K562 (cell line): ENCODE measurements around the gene FAM24B. TPM values are rescaled to one million over a fixed set of nuclear protein-coding genes. Genes with fewer than 3 reads are reported as not detected.

Source experiments
- ATAC-seq: fragments of 200-7000 bp; cut with Tn5 transposase; 3 replicates; pipeline ENCODE4 v1.9.1; 2020; ENCODE audit warnings: moderate library complexity
- BruUV-seq: library from RNA; stranded (reverse); fragments of 400-500 nt; replicated peaks from 2 replicates; lab custom pipeline; 2021; lab: Mats Ljungman, UMichigan
- CTCF ChIA-PET: fragments of 300-600 bp; formaldehyde crosslinking; extraction: SDS; loops from one replicate; lab custom pipeline; 2021; ENCODE audit warnings: low intra/inter-chr PET ratio; lab: Yijun Ruan, JAX
- POLR2A ChIA-PET: fragments of 300-600, 350-650 bp; sonication (Branson Sonifier 250); formaldehyde crosslinking; extraction: SDS; loops from one replicate; lab custom pipeline; 2021; ENCODE audit warnings: antibody characterized with exemption, inconsistent platforms; lab: Yijun Ruan, JAX
- DNase-seq, 4 experiments: peaks; one replicate each; pipeline versions ENCODE4 v3.0.0 to v3.0.0-alpha.2; 2011 to 2018; ENCODE audit warnings: low spot score in 3 of 4, mixed read lengths in 3 of 4; ENCODE audit errors: extremely low read depth in 1 of 4
- FAIRE-seq: peaks from 2 replicates; lab custom pipeline; 2011; peaks lifted over from hg19 to GRCh38; lab: Jason Lieb, UNC
- H2AFZ ChIP-seq: 2 replicates; pipeline ENCODE4 v1.6.0; 2011; ENCODE audit warnings: low read depth, low read length, control low read depth, inconsistent platforms
- H3K27ac ChIP-seq: fragments of 200-600 bp; 3 replicates; pipeline ENCODE4 v1.8.0; 2011; ENCODE audit warnings: low read depth, mild to moderate bottlenecking, control low read depth, inconsistent platforms, low read length, moderate library complexity, mixed read lengths; ENCODE audit errors: extremely low read depth
- H3K27me3 ChIP-seq, 2 experiments: fragments of 300-600 bp in 1 of 2; 2 replicates in 1 of 2; 3 replicates in 1 of 2; pipeline versions ENCODE4 v1.6.0 to v1.8.0; 2011; ENCODE audit warnings: inconsistent platforms in 2 of 2, low read length in 2 of 2, mild to moderate bottlenecking in 1 of 2, mixed read lengths in 1 of 2, moderate library complexity in 1 of 2; ENCODE audit not compliant: control insufficient read depth in 2 of 2, insufficient read depth in 2 of 2
- H3K36me3 ChIP-seq: fragments of 300-600 bp; 3 replicates; pipeline ENCODE4 v1.8.0; 2011; ENCODE audit warnings: mild to moderate bottlenecking, low read length, inconsistent platforms; ENCODE audit not compliant: control insufficient read depth, insufficient read depth
- H3K4me1 ChIP-seq, 2 experiments: fragments of 200-600 bp in 1 of 2; replicated peaks in 1 of 2; 2 replicates in 1 of 2; 3 replicates in 1 of 2; pipeline versions ENCODE4 v1.5.1 to v1.8.0; 2011; ENCODE audit warnings: inconsistent platforms in 2 of 2, low read length in 2 of 2, mild to moderate bottlenecking in 1 of 2, mixed read lengths in 1 of 2, moderate library complexity in 1 of 2; ENCODE audit not compliant: control insufficient read depth in 2 of 2, insufficient read depth in 2 of 2
- H3K4me2 ChIP-seq: 2 replicates; pipeline ENCODE4 v1.6.1; 2011; ENCODE audit warnings: low read length, control low read depth, inconsistent platforms, mixed read lengths; ENCODE audit not compliant: insufficient read depth
- H3K4me3 ChIP-seq: fragments of 200-600 bp; sonication (generic), shearing (Covaris generic); 2 replicates; pipeline ENCODE4 v1.5.1; 2016; ENCODE audit warnings: control low read depth, inconsistent platforms
- H3K79me2 ChIP-seq: fragments of 200-600 bp; 3 replicates; pipeline ENCODE4 v1.8.0; 2011; ENCODE audit warnings: low read length, inconsistent platforms; ENCODE audit not compliant: control insufficient read depth, insufficient read depth
- H3K9ac ChIP-seq, 2 experiments: 2 replicates each; pipeline versions ENCODE4 v1.6.0 to v1.6.1; 2011; ENCODE audit warnings: low read depth in 2 of 2, low read length in 2 of 2, control low read depth in 1 of 2, inconsistent platforms in 1 of 2, mild to moderate bottlenecking in 1 of 2, mixed read lengths in 1 of 2; ENCODE audit not compliant: insufficient read depth in 1 of 2
- H3K9me1 ChIP-seq: one replicate; pipeline ENCODE4 v1.6.0; 2011; ENCODE audit warnings: inconsistent platforms, mild to moderate bottlenecking, low read length, moderate library complexity; ENCODE audit not compliant: control insufficient read depth, insufficient read depth
- H3K9me3 ChIP-seq: replicated peaks from 2 replicates; pipeline ENCODE4 v1.5.1; 2011; ENCODE audit warnings: low read depth, low read length, inconsistent platforms; ENCODE audit not compliant: control insufficient read depth, insufficient read depth
- H4K20me1 ChIP-seq: replicated peaks from 2 replicates; pipeline ENCODE4 v1.6.1; 2011; ENCODE audit warnings: low read length, inconsistent platforms, mixed read lengths; ENCODE audit not compliant: control insufficient read depth, insufficient read depth
- ARID2 ChIP-seq: fragments of 450-650 bp; IDR thresholded peaks from 2 replicates; pipeline ENCODE4 v1.6.1; 2017; ENCODE audit warnings: antibody characterized with exemption, mild to moderate bottlenecking
- ESRRB ChIP-seq: fragments of 250-450 bp; sonication (Bioruptor Pico); IDR thresholded peaks from 2 replicates; pipeline ENCODE4 v1.5.0; 2020; ENCODE audit warnings: mild to moderate bottlenecking, moderate library complexity, borderline replicate concordance
- ETV1 ChIP-seq: fragments of 450-650 bp; conservative IDR thresholded peaks from 2 replicates; pipeline ENCODE4 v1.6.1; 2016; ENCODE audit warnings: missing genetic modification characterization, control low read depth, low read depth, missing compliant biosample characterization
- IRF2 ChIP-seq: sonication (generic); formaldehyde crosslinking; IDR thresholded peaks from 2 replicates; pipeline ENCODE4 v1.8.1; 2022; ENCODE audit warnings: mild to moderate bottlenecking, missing genetic modification reagents
- MBD2 ChIP-seq: sonication (generic); IDR thresholded peaks from 2 replicates; pipeline ENCODE4 v1.6.1; 2016; ENCODE audit warnings: low read depth, borderline replicate concordance
- MEF2A ChIP-seq: IDR thresholded peaks from 2 replicates; pipeline ENCODE4 v1.6.1; 2011; ENCODE audit warnings: low read depth, mild to moderate bottlenecking, low read length, moderate library complexity; ENCODE audit not compliant: control insufficient read depth
- PHF8 ChIP-seq: fragments of 200-600 bp; sonication (generic); IDR thresholded peaks from 2 replicates; pipeline ENCODE4 v1.6.1; 2012; ENCODE audit warnings: mixed run types, mild to moderate bottlenecking, inconsistent platforms, low read length, moderate library complexity, borderline replicate concordance
- PML ChIP-seq: IDR thresholded peaks from 2 replicates; pipeline ENCODE4 v1.6.1; 2012; ENCODE audit warnings: low read length, inconsistent platforms
- PRPF4 ChIP-seq: fragments of 200-400 bp; formaldehyde crosslinking; IDR thresholded peaks from one replicate; pipeline ENCODE4 v1.6.1; 2017; ENCODE audit warnings: low read length, low read depth, mild to moderate bottlenecking; ENCODE audit not compliant: insufficient read depth, poor library complexity, severe bottlenecking
- PTBP1 ChIP-seq: fragments of 200-400 bp; formaldehyde crosslinking; IDR thresholded peaks from 2 replicates; pipeline ENCODE4 v1.6.1; 2017; ENCODE audit warnings: low read depth, low read length
- RBM17 ChIP-seq: fragments of 200-400 bp; formaldehyde crosslinking; IDR thresholded peaks from 2 replicates; pipeline ENCODE4 v1.6.1; 2017; ENCODE audit warnings: low read depth, mild to moderate bottlenecking, low read length, borderline replicate concordance
- XRCC4 ChIP-seq: IDR thresholded peaks from one replicate; pipeline ENCODE4 v1.6.1; 2011; ENCODE audit not compliant: insufficient read depth, insufficient read length; ENCODE audit errors: extremely low read depth
- ZNF431 ChIP-seq: sonication (generic); formaldehyde crosslinking; IDR thresholded peaks from 2 replicates; pipeline ENCODE4 v1.8.0; 2022; ENCODE audit warnings: mild to moderate bottlenecking, missing genetic modification reagents
- ZNF507 ChIP-seq: conservative IDR thresholded peaks from 2 replicates; pipeline ENCODE4 v1.6.1; 2017; ENCODE audit warnings: missing genetic modification characterization, missing compliant biosample characterization
- ZNF511 ChIP-seq: sonication (generic); formaldehyde crosslinking; IDR thresholded peaks from 2 replicates; pipeline ENCODE4 v1.8.0; 2022; ENCODE audit warnings: mild to moderate bottlenecking, missing genetic modification reagents
- WGBS: fragments of 100-300 bp; shearing (Covaris generic); methylation state at CpG from one replicate; pipeline ENCODE4 v1.1.6; 2016; ENCODE audit warnings: low coverage, mixed read lengths; ENCODE audit not compliant: insufficient coverage; ENCODE audit errors: missing lambda C conversion rate; 5-methylcytosine and 5-hydroxymethylcytosine counted together
- in situ Hi-C: fragments of 300-500 bp; cut with MboI; formaldehyde crosslinking; loops from 4 replicates; pipeline ENCODE4 v1.15.0; 2018; ENCODE audit warnings: inconsistent platforms, mixed read lengths
- intact Hi-C: fragments of 100-400 bp; cut with micrococcal nuclease; formaldehyde crosslinking; loops from 2 replicates; pipeline ENCODE4 v1.14.2; 2022
- polyA plus RNA-seq, 8 experiments: library from polyadenylated mRNA; depleted of rRNA in 4 of 8; stranded (reverse) in 5 of 8; unstranded in 3 of 8; fragments of >200 nt; fragmentation: Nextera tagmentation in 2 of 8; fragmentation: Illumina TruSeq in 1 of 8; extraction: Ambion mirVana in 2 of 8; extraction: Trizol in 1 of 8; gene quantifications; 2 replicates each; pipeline versions ENCODE4 v1.2.1 to v1.2.3, GENCODE V29; 2011 to 2014; ENCODE audit warnings: inconsistent platforms in 1 of 8, missing spikeins in 1 of 8
- total RNA-seq, 7 experiments: library from RNA; depleted of rRNA in 6 of 7; stranded (reverse); fragments of >200 nt in 6 of 7; fragmentation: Illumina TruSeq in 2 of 7; extraction: Trizol in 2 of 7; gene quantifications; 2 replicates each; pipeline versions ENCODE4 v1.2.1 to v1.2.3, GENCODE V29; 2011 to 2021; ENCODE audit warnings: low replicate concordance in 1 of 7

FAM24B gene
- total and polyA plus RNA-seq, 9 of the 15 experiments (the other 6 are each of a cell fraction or from before 2014, with no cell fraction given), result 6.0 to 19.6 (median 9.2) TPM

- intact Hi-C loops, result no loop called here
- H2AFZ ChIP-seq, result no peak overlapping the region
- no peak for ATAC-seq
- no peaks in the 10 kb centered on the region; a peak in 1 of 5 replicates for H3K4me1 ChIP-seq
- in situ Hi-C loops, result no loop called here
- H3K4me3 ChIP-seq, result no peak overlapping the region
- no peak for TF ChIP-seq ZNF431 (CRISPR knock-in tag)
- no peak for TF ChIP-seq PML
- TF ChIP-seq ESRRB, result no peak
- no peak for TF ChIP-seq XRCC4
- no peak for TF ChIP-seq ZNF511
- no peak for TF ChIP-seq ETV1
- no peak for TF ChIP-seq PHF8
- TF ChIP-seq ARID2, result no peak
- no peak for TF ChIP-seq IRF2 (CRISPR knock-in tag)
- no peak for TF ChIP-seq PTBP1
- TF ChIP-seq RBM17, result no peak
- no peak for TF ChIP-seq ZNF507 (tag)
- no peak for TF ChIP-seq PRPF4
- no peak for TF ChIP-seq MBD2
- TF ChIP-seq MEF2A, result no peak
- TF ChIP-seq, all 486 proteins: peak for 0
- Histone ChIP-seq H3K4me2 (no peak overlapping the region), H3K36me3 (peaks cover 49% of the 10 kb centered on the region; the same call in 2 of the 3 replicates), H4K20me1 (no peaks in the 10 kb centered on the region), H3K9ac (no peak overlapping the region), H3K79me2 (no peaks in the 10 kb centered on the region), H3K27ac (no peak overlapping the region), H3K9me1 (no peaks in the 10 kb centered on the region), H3K9me3 (no peaks in the 10 kb centered on the region), H3K27me3 (no peaks in the 10 kb centered on the region)
- DNase-seq, result no peak
- FAIRE-seq, result no peak
- ChIA-PET CTCF (no interaction called here), POLR2A (interaction anchor here (0.5 kb wide), 1 partner anchor 64 kb away, joined by 3 read pairs; no protein-coding TSS in a partner anchor)
- 74% methylated on average over 5 of the region's 5 CpGs for WGBS
- BruUV-seq, result no TSS peak
These were observed 28.4 kb downstream of the FAM24B start for GRCh38 chr10:122850705-122851640.
